Mesenteric fat pad (tissue), 1 donor: Measurements from ENCODE around the gene MARVELD2. TPM values are rescaled to one million over a fixed set of nuclear protein-coding genes. Genes with fewer than 3 reads are reported as not detected.

Experiments used
- DNase-seq: peaks from one replicate; pipeline ENCODE4 v3.0.0-alpha.2; 2020; ENCODE audit warnings: low spot score
- total RNA-seq: library from RNA; stranded (reverse); fragmentation: NEBNext Ultra II Directional; extraction: Animal tissue kit (Norgen Biotek cat#: 25700); gene quantifications from one replicate; pipeline ENCODE4 v1.2.1, GENCODE V29; 2021
- donor health status: DM: yes; HTN: yes; CAD: no.

The MARVELD2 gene
- total RNA-seq, 1 donor from 2014 or later: 0.58 TPM

GRCh38 chr5:69492391-69492922, 77.5 kb downstream of the MARVELD2 start, which contains the start of gene OCLN:
TSS of gene OCLN (plus strand) at chr5:69492790. CDS start at chr5:69504245, 11,455 bp downstream.
- DNase-seq: no peak

- no peak for DNase-seq
These were observed 78.0 kb downstream of the MARVELD2 start for GRCh38 chr5:69492923-69493395.

- no peak for DNase-seq
These were observed 78.6 kb downstream of the MARVELD2 start for GRCh38 chr5:69493396-69494133.

Other genes starting within 250 kb of the MARVELD2 start
- gene CCNB1, start 248.0 kb upstream of the MARVELD2 start, total RNA-seq: 4.9 TPM
- gene CENPH, start 225.5 kb upstream of the MARVELD2 start, total RNA-seq: 2.3 TPM
- 20.1 TPM for gene CDK7, start 180.2 kb upstream of the MARVELD2 start, total RNA-seq
- 8.2 TPM for gene CCDC125, start 82.3 kb upstream of the MARVELD2 start, total RNA-seq
- 44.9 TPM for gene AK6, start 45.6 kb upstream of the MARVELD2 start, total RNA-seq
- gene TAF9, start 45.6 kb upstream of the MARVELD2 start, total RNA-seq: 62.1 TPM
- gene RAD17, start 45.3 kb upstream of the MARVELD2 start, total RNA-seq: 18.4 TPM
- gene OCLN, start 77.7 kb downstream of the MARVELD2 start, total RNA-seq: 1.3 TPM
- 26.7 TPM for gene GTF2H2C, start 145.1 kb downstream of the MARVELD2 start, total RNA-seq